Testis (tissue), 2 donors: Measurements from ENCODE around the gene SF3B5.

Source experiments
- CTCF ChIP-seq, 3 experiments: fragments of 450-650 bp in 2 of 3; fragments of 200-600 bp in 1 of 3; sonication (generic) in 1 of 3; IDR thresholded peaks; one replicate each; pipeline ENCODE4 v1.5.1; 2016 to 2019; ENCODE audit warnings: antibody characterized with exemption in 3 of 3, mild to moderate bottlenecking in 2 of 3, moderate library complexity in 1 of 3
- POLR2A ChIP-seq: fragments of 450-650 bp; IDR thresholded peaks from one replicate; pipeline ENCODE4 v1.6.1; 2017; ENCODE audit warnings: antibody characterized with exemption, mild to moderate bottlenecking, moderate library complexity

DNA sequence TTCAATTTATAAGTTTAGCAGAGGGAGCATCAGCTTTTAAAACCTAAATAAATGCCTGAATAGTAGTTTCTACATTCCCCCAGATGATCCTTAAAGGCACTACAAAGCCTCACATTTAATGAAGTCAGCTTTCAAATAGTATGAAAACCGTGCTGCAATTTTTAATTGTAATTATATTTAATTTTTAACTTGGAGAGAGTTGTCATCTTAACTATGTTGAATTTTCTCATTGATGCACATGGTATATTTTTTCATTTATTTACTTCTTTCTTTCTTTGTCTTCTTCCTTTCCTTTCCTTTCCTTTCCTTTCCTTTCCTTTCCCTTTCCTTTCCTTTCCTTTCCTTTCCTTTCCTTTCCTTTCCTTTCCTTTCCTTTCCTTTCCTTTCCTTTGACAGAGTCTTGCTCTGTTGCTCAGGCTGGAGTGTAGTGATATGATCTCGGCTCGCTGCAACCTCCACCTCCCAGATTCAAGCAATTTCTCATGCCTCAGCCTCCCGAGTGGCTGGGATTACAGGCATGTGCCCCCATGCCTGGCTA lies 7.7 kb upstream of the SF3B5 start:
- TF ChIP-seq CTCF (IDR thresholded peaks at IDR 0.05) (no peak), POLR2A (no peak)
